WTC11 (cell line): Measurements from ENCODE around the gene ERVK3-1. TPM values are rescaled to one million over a fixed set of nuclear protein-coding genes. Genes with fewer than 3 reads are reported as not detected.

Experiments used
- ATAC-seq: fragments of 200-7000 bp; cut with Tn5 transposase; 2 replicates; pipeline ENCODE4 v1.10.0; 2021; ENCODE audit warnings: mild to moderate bottlenecking, moderate library complexity
- CTCF ChIA-PET: fragments of 300-600 bp; sonication (Branson Sonifier 250); formaldehyde crosslinking; loops from one replicate; lab custom pipeline; 2021; ENCODE audit warnings: antibody characterized with exemption; lab: Charles Lee
- POLR2A ChIA-PET: fragments of 350-600 bp; sonication (Branson Sonifier 250); formaldehyde crosslinking; loops from one replicate; lab custom pipeline; 2021; ENCODE audit warnings: antibody characterized with exemption; lab: Charles Lee
- DNase-seq: peaks from one replicate; pipeline ENCODE4 v3.0.0; 2021; ENCODE audit warnings: low spot score
- H3K27ac Mint-ChIP-seq: 2 replicates; pipeline ENCODE4 v1.8.0; 2021; ENCODE audit warnings: mixed read lengths
- H3K27me3 Mint-ChIP-seq: 2 replicates; pipeline ENCODE4 v1.8.0; 2021; ENCODE audit warnings: low read depth, mild to moderate bottlenecking, moderate library complexity, mixed read lengths
- H3K36me3 Mint-ChIP-seq: 2 replicates; pipeline ENCODE4 v1.8.0; 2021; ENCODE audit warnings: mixed read lengths
- H3K4me1 Mint-ChIP-seq: 2 replicates; pipeline ENCODE4 v1.8.0; 2022; ENCODE audit warnings: mixed read lengths
- H3K4me3 Mint-ChIP-seq: 2 replicates; pipeline ENCODE4 v1.8.0; 2021; ENCODE audit warnings: mild to moderate bottlenecking, moderate library complexity, mixed read lengths
- H3K9me3 Mint-ChIP-seq: 2 replicates; pipeline ENCODE4 v1.8.0; 2021; ENCODE audit warnings: mixed read lengths
- CREB1 ChIP-seq: sonication (generic); formaldehyde crosslinking; IDR thresholded peaks from 2 replicates; pipeline ENCODE4 v1.8.0; 2023; ENCODE audit warnings: mild to moderate bottlenecking, missing genetic modification reagents
- ELF4 ChIP-seq: sonication (generic); formaldehyde crosslinking; IDR thresholded peaks from 2 replicates; pipeline ENCODE4 v1.8.1; 2022; ENCODE audit warnings: low read depth, mild to moderate bottlenecking, moderate library complexity, missing genetic modification reagents
- ESRRA ChIP-seq: sonication (generic); formaldehyde crosslinking; IDR thresholded peaks from 2 replicates; pipeline ENCODE4 v1.8.1; 2022; ENCODE audit warnings: mild to moderate bottlenecking, missing genetic modification reagents, borderline replicate concordance
- FOXK1 ChIP-seq: sonication (generic); formaldehyde crosslinking; IDR thresholded peaks from 2 replicates; pipeline ENCODE4 v1.8.0; 2022; ENCODE audit warnings: mild to moderate bottlenecking, moderate library complexity, missing genetic modification reagents
- GTF2I ChIP-seq: fragments of 250-450 bp; sonication (Bioruptor Pico); conservative IDR thresholded peaks from 2 replicates; pipeline ENCODE4 v1.4.0; 2021; ENCODE audit warnings: mild to moderate bottlenecking
- JUN ChIP-seq: sonication (generic); formaldehyde crosslinking; IDR thresholded peaks from 2 replicates; pipeline ENCODE4 v1.8.0; 2023; ENCODE audit warnings: mild to moderate bottlenecking, missing genetic modification reagents
- KAT7 ChIP-seq: sonication (generic); formaldehyde crosslinking; IDR thresholded peaks from 2 replicates; pipeline ENCODE4 v1.8.1; 2023; ENCODE audit warnings: missing genetic modification reagents, mild to moderate bottlenecking, borderline replicate concordance
- MXD4 ChIP-seq: fragments of 250-450 bp; sonication (Bioruptor Pico); IDR thresholded peaks from 2 replicates; pipeline ENCODE4 v1.8.0; 2021; ENCODE audit warnings: mild to moderate bottlenecking, moderate library complexity, borderline replicate concordance
- NFATC4 ChIP-seq: fragments of 250-450 bp; sonication (Bioruptor Pico); IDR thresholded peaks from 2 replicates; pipeline ENCODE4 v1.9.0; 2021; ENCODE audit warnings: mild to moderate bottlenecking
- NFE2L1 ChIP-seq: sonication (generic); formaldehyde crosslinking; IDR thresholded peaks from 2 replicates; pipeline ENCODE4 v1.8.1; 2023; ENCODE audit warnings: missing genetic modification reagents
- NFYB ChIP-seq: sonication (generic); formaldehyde crosslinking; conservative IDR thresholded peaks from 2 replicates; pipeline ENCODE4 v1.8.0; 2022; ENCODE audit warnings: low read depth, missing genetic modification reagents
- NR1H2 ChIP-seq: sonication (generic); formaldehyde crosslinking; IDR thresholded peaks from 2 replicates; pipeline ENCODE4 v1.9.0; 2021; ENCODE audit warnings: mild to moderate bottlenecking, moderate library complexity, missing genetic modification reagents
- NR2C2 ChIP-seq: sonication (generic); formaldehyde crosslinking; IDR thresholded peaks from 2 replicates; pipeline ENCODE4 v1.8.0; 2022; ENCODE audit warnings: mild to moderate bottlenecking, missing genetic modification reagents
- OVOL2 ChIP-seq: fragments of 250-450 bp; sonication (Bioruptor Pico); IDR thresholded peaks from 2 replicates; pipeline ENCODE4 v1.9.0; 2021; ENCODE audit warnings: mild to moderate bottlenecking, borderline replicate concordance
- PRRX2 ChIP-seq: fragments of 250-450 bp; sonication (Bioruptor Pico); IDR thresholded peaks from 2 replicates; pipeline ENCODE4 v1.8.0; 2021; ENCODE audit warnings: mild to moderate bottlenecking
- SMAD4 ChIP-seq: sonication (generic); formaldehyde crosslinking; IDR thresholded peaks from 2 replicates; pipeline ENCODE4 v1.8.0; 2022; ENCODE audit warnings: mild to moderate bottlenecking, missing genetic modification reagents
- SOX15 ChIP-seq: fragments of 250-450 bp; sonication (Bioruptor Pico); IDR thresholded peaks from 2 replicates; pipeline ENCODE4 v1.9.0; 2021; ENCODE audit warnings: mild to moderate bottlenecking
- SP1 ChIP-seq: sonication (generic); formaldehyde crosslinking; conservative IDR thresholded peaks from 2 replicates; pipeline ENCODE4 v1.8.1; 2022; ENCODE audit warnings: missing genetic modification reagents
- TCF7 ChIP-seq: sonication (generic); formaldehyde crosslinking; IDR thresholded peaks from 2 replicates; pipeline ENCODE4 v1.8.0; 2022; ENCODE audit warnings: mild to moderate bottlenecking, low read depth, missing genetic modification reagents, moderate library complexity
- TEAD1 ChIP-seq: sonication (generic); formaldehyde crosslinking; IDR thresholded peaks from 2 replicates; pipeline ENCODE4 v1.8.0; 2022; ENCODE audit warnings: mild to moderate bottlenecking, missing genetic modification reagents
- ZNF138 ChIP-seq: sonication (generic); formaldehyde crosslinking; conservative IDR thresholded peaks from 2 replicates; pipeline ENCODE4 v1.8.1; 2022; ENCODE audit warnings: mild to moderate bottlenecking, moderate library complexity, missing genetic modification reagents
- ZNF232 ChIP-seq: sonication (generic); formaldehyde crosslinking; IDR thresholded peaks from 2 replicates; pipeline ENCODE4 v1.8.0; 2022; ENCODE audit warnings: mild to moderate bottlenecking, missing genetic modification reagents
- ZNF263 ChIP-seq: sonication (generic); formaldehyde crosslinking; IDR thresholded peaks from 2 replicates; pipeline ENCODE4 v1.8.1; 2022; ENCODE audit warnings: low read depth, mild to moderate bottlenecking, moderate library complexity, missing genetic modification reagents
- ZNF396 ChIP-seq: fragments of 250-450 bp; sonication (Bioruptor Pico); IDR thresholded peaks from 2 replicates; pipeline ENCODE4 v1.8.0; 2021; ENCODE audit warnings: mild to moderate bottlenecking, moderate library complexity, borderline replicate concordance
- ZNF671 ChIP-seq: fragments of 250-450 bp; sonication (Bioruptor Pico); IDR thresholded peaks from 2 replicates; pipeline ENCODE4 v1.8.0; 2021; ENCODE audit warnings: mild to moderate bottlenecking
- total RNA-seq: library from RNA; stranded (reverse); gene quantifications from 3 replicates; pipeline ENCODE4 v1.2.3, GENCODE V29; 2021
- TF ChIP-seq, protein P1 (sequence below): fragments of 250-450 bp; sonication (Bioruptor Pico); IDR thresholded peaks from 2 replicates; pipeline ENCODE4 v1.9.0; 2021; ENCODE audit warnings: mild to moderate bottlenecking
- TF ChIP-seq, protein P2 (sequence below): sonication (generic); formaldehyde crosslinking; IDR thresholded peaks from 2 replicates; pipeline ENCODE4 v1.8.0; 2022; ENCODE audit warnings: mild to moderate bottlenecking, missing genetic modification reagents
- TF ChIP-seq, protein P3 (sequence below): sonication (generic); formaldehyde crosslinking; IDR thresholded peaks from 2 replicates; pipeline ENCODE4 v1.8.1; 2023; ENCODE audit warnings: mild to moderate bottlenecking, missing genetic modification reagents
- TF ChIP-seq, protein P4 (sequence below): fragments of 250-450 bp; sonication (Bioruptor Pico); IDR thresholded peaks from 2 replicates; pipeline ENCODE4 v2.1.2; 2022; ENCODE audit warnings: mild to moderate bottlenecking, moderate library complexity
- TF ChIP-seq, protein P5 (sequence below): sonication (generic); formaldehyde crosslinking; IDR thresholded peaks from 2 replicates; pipeline ENCODE4 v1.8.0; 2022; ENCODE audit warnings: mild to moderate bottlenecking, missing genetic modification reagents
- TF ChIP-seq, protein P6 (sequence below): sonication (generic); formaldehyde crosslinking; conservative IDR thresholded peaks from 2 replicates; pipeline ENCODE4 v1.8.1; 2023; ENCODE audit warnings: mild to moderate bottlenecking, low read depth, missing genetic modification reagents, moderate library complexity

The ERVK3-1 gene
- total RNA-seq, 1 experiment from 2014 or later = 26.0 TPM

DNA sequence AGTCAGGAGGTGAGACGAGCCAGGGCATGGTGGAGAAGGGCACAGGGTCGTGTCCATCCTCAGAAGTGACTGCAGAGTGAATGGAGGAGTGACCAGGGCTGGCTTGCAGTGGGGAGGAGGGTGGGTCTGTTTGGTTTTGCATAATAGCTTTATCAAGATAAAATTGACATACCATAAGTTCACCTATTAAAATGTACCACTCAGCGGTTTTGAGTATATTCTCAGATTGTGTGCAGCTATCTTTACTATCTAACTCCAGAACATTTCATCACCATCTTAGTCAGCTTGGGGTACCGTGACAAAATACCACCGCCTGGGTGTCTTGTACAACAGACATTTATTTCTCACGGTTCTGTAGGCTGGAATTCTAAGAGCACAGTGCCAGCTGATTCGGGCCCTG lies 13.2 kb upstream of the ERVK3-1 start:
- H3K36me3 Mint-ChIP-seq = peaks cover 84% of the 10 kb centered on the region
- H3K9me3 Mint-ChIP-seq = no peaks in the 10 kb centered on the region
- POLR2A ChIA-PET = no interaction called here
- no peak overlapping the region for H3K27ac Mint-ChIP-seq
- TF ChIP-seq ZNF396 (CRISPR knock-in tag) = no peak
- TF ChIP-seq, all 79 proteins: peak for 0
- ATAC-seq (no peak), DNase-seq (no peak)
- CTCF ChIA-PET = no interaction called here
- Mint-ChIP-seq H3K4me1 (no peaks in the 10 kb centered on the region), H3K4me3 (no peak overlapping the region), H3K27me3 (no peaks in the 10 kb centered on the region)

DNA sequence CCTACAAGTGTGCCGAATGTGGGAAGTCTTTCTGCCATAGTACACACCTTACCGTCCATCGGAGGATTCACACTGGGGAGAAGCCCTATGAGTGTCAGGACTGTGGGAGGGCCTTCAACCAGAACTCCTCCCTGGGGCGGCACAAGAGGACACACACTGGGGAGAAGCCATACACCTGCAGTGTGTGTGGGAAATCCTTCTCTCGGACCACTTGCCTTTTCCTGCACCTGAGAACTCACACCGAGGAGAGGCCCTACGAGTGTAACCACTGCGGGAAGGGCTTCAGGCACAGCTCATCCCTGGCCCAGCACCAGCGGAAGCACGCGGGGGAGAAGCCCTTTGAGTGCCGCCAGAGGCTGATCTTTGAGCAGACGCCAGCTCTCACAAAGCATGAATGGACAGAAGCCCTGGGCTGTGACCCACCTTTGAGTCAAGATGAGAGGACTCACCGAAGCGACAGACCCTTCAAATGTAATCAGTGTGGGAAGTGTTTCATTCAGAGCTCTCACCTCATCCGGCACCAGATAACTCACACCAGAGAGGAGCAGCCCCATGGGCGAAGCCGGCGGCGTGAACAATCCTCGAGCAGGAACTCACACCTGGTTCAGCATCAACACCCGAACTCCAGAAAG lies 10.3 kb upstream of the ERVK3-1 start:
- peaks cover 79% of the 10 kb centered on the region for H3K36me3 Mint-ChIP-seq

DNA sequence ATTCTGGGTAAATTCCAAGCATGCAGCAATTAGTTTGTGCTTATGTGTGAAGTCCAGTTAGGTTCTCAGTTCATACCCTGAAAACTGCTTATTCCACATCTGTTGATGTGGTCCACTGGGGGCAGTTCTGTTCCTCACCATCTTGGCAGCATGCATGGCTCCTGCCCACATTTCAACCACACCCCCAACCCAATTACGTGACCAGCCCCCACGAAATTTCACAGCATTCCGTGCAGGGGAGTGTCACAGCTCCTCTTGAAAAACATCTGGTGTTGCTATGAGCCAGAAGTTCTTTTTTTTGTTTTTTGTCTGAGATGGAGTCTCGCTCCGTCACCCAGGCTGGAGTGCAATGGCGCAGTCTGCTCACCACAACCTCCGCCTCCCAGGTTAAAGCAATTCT lies 9.1 kb upstream of the ERVK3-1 start:
- Mint-ChIP-seq H3K9me3 (no peaks in the 10 kb centered on the region), H3K27me3 (no peaks in the 10 kb centered on the region), H3K4me3 (no peak overlapping the region), H3K36me3 (peaks cover 82% of the 10 kb centered on the region), H3K27ac (no peak overlapping the region), H3K4me1 (no peaks in the 10 kb centered on the region)
- TF ChIP-seq SP1 (no peak), OVOL2 (CRISPR knock-in tag) (no peak), TEAD1 (no peak), NFE2L1 (CRISPR knock-in tag) (no peak), JUN (CRISPR knock-in tag) (no peak), ZNF232 (CRISPR knock-in tag) (no peak), NFYB (no peak), ZNF671 (CRISPR knock-in tag) (no peak), TCF7 (CRISPR knock-in tag) (no peak), CREB1 (CRISPR knock-in tag) (no peak), PRRX2 (no peak)
- TF ChIP-seq, protein P1, sequence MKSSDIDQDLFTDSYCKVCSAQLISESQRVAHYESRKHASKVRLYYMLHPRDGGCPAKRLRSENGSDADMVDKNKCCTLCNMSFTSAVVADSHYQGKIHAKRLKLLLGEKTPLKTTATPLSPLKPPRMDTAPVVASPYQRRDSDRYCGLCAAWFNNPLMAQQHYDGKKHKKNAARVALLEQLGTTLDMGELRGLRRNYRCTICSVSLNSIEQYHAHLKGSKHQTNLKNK = no peak
- TF ChIP-seq, protein P2, sequence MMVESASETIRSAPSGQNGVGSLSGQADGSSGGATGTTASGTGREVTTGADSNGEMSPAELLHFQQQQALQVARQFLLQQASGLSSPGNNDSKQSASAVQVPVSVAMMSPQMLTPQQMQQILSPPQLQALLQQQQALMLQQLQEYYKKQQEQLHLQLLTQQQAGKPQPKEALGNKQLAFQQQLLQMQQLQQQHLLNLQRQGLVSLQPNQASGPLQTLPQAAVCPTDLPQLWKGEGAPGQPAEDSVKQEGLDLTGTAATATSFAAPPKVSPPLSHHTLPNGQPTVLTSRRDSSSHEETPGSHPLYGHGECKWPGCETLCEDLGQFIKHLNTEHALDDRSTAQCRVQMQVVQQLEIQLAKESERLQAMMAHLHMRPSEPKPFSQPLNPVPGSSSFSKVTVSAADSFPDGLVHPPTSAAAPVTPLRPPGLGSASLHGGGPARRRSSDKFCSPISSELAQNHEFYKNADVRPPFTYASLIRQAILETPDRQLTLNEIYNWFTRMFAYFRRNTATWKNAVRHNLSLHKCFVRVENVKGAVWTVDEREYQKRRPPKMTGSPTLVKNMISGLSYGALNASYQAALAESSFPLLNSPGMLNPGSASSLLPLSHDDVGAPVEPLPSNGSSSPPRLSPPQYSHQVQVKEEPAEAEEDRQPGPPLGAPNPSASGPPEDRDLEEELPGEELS = no peak
- TF ChIP-seq, protein P3, sequence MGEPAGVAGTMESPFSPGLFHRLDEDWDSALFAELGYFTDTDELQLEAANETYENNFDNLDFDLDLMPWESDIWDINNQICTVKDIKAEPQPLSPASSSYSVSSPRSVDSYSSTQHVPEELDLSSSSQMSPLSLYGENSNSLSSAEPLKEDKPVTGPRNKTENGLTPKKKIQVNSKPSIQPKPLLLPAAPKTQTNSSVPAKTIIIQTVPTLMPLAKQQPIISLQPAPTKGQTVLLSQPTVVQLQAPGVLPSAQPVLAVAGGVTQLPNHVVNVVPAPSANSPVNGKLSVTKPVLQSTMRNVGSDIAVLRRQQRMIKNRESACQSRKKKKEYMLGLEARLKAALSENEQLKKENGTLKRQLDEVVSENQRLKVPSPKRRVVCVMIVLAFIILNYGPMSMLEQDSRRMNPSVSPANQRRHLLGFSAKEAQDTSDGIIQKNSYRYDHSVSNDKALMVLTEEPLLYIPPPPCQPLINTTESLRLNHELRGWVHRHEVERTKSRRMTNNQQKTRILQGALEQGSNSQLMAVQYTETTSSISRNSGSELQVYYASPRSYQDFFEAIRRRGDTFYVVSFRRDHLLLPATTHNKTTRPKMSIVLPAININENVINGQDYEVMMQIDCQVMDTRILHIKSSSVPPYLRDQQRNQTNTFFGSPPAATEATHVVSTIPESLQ (CRISPR knock-in tag) = no peak
- CTCF ChIA-PET = no interaction called here
- no peak for ATAC-seq
- POLR2A ChIA-PET = no interaction called here
- no peak for DNase-seq

More for the DNA sequence above, 10.3 kb upstream of the ERVK3-1 start:
- ChIA-PET CTCF (no interaction called here), POLR2A (no interaction called here)
- TF ChIP-seq NFATC4 (CRISPR knock-in tag) = no peak
- no peak for TF ChIP-seq OVOL2 (CRISPR knock-in tag)
- TF ChIP-seq, protein P4, sequence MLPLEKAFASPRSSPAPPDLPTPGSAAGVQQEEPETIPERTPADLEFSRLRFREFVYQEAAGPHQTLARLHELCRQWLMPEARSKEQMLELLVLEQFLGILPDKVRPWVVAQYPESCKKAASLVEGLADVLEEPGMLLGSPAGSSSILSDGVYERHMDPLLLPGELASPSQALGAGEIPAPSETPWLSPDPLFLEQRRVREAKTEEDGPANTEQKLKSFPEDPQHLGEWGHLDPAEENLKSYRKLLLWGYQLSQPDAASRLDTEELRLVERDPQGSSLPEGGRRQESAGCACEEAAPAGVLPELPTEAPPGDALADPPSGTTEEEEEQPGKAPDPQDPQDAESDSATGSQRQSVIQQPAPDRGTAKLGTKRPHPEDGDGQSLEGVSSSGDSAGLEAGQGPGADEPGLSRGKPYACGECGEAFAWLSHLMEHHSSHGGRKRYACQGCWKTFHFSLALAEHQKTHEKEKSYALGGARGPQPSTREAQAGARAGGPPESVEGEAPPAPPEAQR = no peak
- TF ChIP-seq KAT7 (CRISPR knock-in tag) = no peak
- no peak for TF ChIP-seq NR2C2
- TF ChIP-seq, protein P5, sequence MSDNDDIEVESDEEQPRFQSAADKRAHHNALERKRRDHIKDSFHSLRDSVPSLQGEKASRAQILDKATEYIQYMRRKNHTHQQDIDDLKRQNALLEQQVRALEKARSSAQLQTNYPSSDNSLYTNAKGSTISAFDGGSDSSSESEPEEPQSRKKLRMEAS (CRISPR knock-in tag) = no peak
- no peak for TF ChIP-seq NR1H2 (CRISPR knock-in tag)
- no peak for TF ChIP-seq ESRRA
- TF ChIP-seq, protein P6, sequence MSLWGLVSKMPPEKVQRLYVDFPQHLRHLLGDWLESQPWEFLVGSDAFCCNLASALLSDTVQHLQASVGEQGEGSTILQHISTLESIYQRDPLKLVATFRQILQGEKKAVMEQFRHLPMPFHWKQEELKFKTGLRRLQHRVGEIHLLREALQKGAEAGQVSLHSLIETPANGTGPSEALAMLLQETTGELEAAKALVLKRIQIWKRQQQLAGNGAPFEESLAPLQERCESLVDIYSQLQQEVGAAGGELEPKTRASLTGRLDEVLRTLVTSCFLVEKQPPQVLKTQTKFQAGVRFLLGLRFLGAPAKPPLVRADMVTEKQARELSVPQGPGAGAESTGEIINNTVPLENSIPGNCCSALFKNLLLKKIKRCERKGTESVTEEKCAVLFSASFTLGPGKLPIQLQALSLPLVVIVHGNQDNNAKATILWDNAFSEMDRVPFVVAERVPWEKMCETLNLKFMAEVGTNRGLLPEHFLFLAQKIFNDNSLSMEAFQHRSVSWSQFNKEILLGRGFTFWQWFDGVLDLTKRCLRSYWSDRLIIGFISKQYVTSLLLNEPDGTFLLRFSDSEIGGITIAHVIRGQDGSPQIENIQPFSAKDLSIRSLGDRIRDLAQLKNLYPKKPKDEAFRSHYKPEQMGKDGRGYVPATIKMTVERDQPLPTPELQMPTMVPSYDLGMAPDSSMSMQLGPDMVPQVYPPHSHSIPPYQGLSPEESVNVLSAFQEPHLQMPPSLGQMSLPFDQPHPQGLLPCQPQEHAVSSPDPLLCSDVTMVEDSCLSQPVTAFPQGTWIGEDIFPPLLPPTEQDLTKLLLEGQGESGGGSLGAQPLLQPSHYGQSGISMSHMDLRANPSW (CRISPR knock-in tag) = no peak
- TF ChIP-seq SMAD4 (CRISPR knock-in tag) = no peak
- TF ChIP-seq, protein P1 = no peak
- TF ChIP-seq MXD4 (CRISPR knock-in tag) = no peak
- TF ChIP-seq ELF4 (CRISPR knock-in tag) = no peak
- no peak for TF ChIP-seq FOXK1 (CRISPR knock-in tag)
- no peak for TF ChIP-seq SOX15
- no peak for TF ChIP-seq GTF2I (CRISPR knock-in tag)
- TF ChIP-seq ZNF138 (CRISPR knock-in tag) = no peak
- no peak for TF ChIP-seq ZNF263 (CRISPR knock-in tag)
- no peak for ATAC-seq
- Mint-ChIP-seq H3K9me3 (no peaks in the 10 kb centered on the region), H3K4me1 (no peaks in the 10 kb centered on the region), H3K27me3 (no peaks in the 10 kb centered on the region), H3K27ac (no peak overlapping the region), H3K4me3 (no peak overlapping the region)
- DNase-seq = no peak
